SU-DHL-6 (cell line): ENCODE results near the gene TGFB1.

Source experiments
- EZH2phosphoT487 ChIP-seq: fragments of 200-600 bp; sonication (generic), shearing (Covaris generic); conservative IDR thresholded peaks from 2 replicates; pipeline ENCODE4 v1.6.1; 2018; ENCODE audit warnings: mild to moderate bottlenecking, antibody characterized with exemption, low read length, moderate library complexity, mixed read lengths
- TF ChIP-seq, protein P1 (sequence below): fragments of 200-600 bp; sonication (generic); IDR thresholded peaks from one replicate; pipeline ENCODE4 v1.5.1; 2017; ENCODE audit warnings: antibody characterized with exemption, mild to moderate bottlenecking, low read length, moderate library complexity; ENCODE audit not compliant: insufficient read depth, poor library complexity, severe bottlenecking

DNA sequence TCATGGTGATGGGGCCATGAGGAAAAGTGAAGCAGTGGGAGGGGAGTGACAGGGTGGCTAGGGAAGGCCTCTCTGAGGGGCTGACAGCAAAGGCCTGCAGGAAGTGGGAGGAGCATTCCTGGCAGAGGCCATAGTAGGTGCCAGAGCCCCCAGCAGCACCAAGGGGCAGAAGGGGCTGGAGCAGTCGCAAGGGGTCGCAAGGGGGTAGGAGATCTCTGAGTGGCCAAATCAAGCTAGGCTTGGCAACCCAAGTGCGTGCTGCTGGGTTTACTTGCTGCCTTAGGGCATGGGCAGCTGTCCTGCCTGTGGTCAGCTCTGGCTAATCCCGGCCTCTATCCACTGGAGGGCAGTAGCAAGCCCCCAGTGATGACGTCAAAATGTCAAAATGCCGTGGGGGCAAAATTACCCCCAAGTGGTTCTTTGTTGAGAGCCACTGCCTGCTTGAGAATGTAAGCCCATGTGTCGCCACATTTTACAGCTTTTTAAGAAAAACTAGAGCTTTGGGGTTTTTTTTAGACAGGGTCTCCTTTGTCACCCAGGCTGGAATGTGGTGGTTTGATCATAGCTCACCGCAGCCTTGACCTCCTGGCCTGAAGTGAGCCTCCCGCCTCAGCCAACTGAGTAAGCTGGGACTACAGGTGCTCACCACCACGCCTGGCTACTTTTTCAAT lies 32.0 kb downstream of the TGFB1 start:
- TF ChIP-seq, protein P1, sequence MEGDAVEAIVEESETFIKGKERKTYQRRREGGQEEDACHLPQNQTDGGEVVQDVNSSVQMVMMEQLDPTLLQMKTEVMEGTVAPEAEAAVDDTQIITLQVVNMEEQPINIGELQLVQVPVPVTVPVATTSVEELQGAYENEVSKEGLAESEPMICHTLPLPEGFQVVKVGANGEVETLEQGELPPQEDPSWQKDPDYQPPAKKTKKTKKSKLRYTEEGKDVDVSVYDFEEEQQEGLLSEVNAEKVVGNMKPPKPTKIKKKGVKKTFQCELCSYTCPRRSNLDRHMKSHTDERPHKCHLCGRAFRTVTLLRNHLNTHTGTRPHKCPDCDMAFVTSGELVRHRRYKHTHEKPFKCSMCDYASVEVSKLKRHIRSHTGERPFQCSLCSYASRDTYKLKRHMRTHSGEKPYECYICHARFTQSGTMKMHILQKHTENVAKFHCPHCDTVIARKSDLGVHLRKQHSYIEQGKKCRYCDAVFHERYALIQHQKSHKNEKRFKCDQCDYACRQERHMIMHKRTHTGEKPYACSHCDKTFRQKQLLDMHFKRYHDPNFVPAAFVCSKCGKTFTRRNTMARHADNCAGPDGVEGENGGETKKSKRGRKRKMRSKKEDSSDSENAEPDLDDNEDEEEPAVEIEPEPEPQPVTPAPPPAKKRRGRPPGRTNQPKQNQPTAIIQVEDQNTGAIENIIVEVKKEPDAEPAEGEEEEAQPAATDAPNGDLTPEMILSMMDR, result peak; percentile 20
- no peak for TF ChIP-seq EZH2phosphoT487
